Islet of Langerhans (tissue), 1 donor: Measurements from ENCODE around the gene DBNDD1.

Source experiments
- FAIRE-seq: peaks from one replicate; lab custom pipeline; 2011; peaks lifted over from hg19 to GRCh38; lab: Jason Lieb, UNC

Gene DBNDD1

DNA sequence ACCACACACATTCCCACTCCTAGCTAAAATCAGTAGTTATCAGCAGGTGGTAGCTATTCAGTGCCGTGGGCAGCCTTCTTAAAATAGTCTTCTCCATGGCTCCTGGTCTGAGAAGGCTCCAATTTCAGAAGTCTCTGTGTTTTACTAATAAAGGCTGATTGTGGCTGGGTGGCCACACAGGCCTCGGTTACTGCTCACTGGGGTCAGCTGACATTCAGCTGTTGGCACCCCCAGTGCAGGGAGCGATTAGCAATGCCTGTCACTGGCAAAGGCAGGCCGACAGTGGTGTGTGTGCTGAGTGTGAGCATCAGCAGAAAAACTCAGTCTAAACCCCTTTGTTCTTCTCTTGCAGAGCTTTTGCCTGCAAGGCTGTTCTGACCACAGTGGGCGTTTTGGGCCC is 16.6 kb upstream of the DBNDD1 start:
- FAIRE-seq, result no peak

DNA sequence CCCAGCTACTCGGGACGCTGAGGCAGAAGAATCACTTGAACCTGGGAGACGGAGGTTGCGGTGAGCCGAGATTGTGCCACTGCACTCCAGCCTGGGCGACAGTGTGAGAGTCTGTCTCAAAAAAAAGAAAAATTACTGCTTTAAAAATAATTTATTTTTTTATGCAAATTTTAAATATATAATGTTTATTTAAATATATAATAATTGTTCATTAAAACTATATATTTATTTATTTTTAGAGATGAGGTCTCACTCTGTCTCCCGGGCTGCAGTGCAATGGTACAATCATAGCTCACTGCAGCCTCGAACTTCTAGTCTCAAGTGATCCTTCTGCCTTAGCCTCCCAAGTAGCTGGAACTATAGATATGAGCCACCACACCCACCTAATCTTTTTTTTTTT is 15.2 kb upstream of the DBNDD1 start:
- FAIRE-seq, result no peak

DNA sequence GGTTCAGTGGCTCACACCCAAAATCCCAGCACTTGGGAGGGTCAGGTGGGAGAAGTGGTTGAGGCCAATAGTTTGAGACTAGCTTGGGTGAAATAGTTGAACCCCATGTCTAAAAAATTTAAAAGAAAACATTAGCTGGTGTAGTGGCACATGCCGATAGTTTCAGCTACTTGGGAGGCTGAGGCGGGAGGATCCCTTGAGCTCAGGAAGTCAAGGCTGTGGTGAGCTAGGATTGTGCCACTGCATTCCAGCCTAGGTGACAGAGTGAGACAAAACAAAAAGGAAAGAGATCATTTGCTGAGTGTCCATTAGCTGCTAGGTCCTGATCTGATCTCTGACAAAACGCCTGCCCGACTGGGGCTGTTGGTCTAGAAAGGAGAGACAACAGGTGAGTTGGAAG is 14.1 kb upstream of the DBNDD1 start:
- no peak for FAIRE-seq

GRCh38 chr16:90032674-90033331 is 13.5 kb upstream of the DBNDD1 start:
- FAIRE-seq, result no peak

DNA sequence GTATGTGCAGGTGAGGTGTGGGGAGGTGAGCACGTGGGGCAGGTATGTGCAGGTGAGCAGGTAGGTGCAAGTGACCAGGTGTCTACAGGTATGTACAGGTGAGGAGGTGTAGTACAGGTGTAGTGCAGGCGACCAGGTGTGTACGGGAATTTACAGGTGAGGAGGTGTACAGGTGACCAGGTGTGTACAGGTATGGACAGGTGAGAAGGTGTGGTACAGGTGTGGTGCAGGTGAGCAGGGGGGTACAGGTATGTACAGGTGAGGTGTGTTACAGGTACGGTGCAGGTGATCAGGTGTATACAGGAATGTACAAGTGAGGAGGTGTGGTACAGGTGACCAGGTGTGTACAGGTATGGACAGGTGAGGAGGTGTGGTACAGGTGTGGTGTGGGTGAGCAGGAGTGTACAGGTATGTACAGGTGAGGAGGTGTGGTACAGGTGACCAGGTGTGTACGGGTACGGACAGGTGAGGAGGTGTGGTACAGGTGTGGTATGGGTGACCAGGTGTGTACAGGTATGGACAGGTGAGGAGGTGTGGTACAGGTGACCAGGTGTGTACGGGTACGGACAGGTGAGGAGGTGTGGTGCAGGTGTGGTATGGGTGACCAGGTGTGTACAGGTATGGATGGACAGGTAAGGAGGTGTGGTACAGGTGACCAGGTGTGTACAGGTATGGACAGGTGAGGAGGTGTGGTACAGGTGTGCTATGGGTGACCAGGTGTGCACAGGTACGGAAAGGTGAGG is 12.8 kb upstream of the DBNDD1 start:
- FAIRE-seq, result no peak

GRCh38 chr16:90031186-90031930 is 12.1 kb upstream of the DBNDD1 start:
- FAIRE-seq, result no peak

DNA sequence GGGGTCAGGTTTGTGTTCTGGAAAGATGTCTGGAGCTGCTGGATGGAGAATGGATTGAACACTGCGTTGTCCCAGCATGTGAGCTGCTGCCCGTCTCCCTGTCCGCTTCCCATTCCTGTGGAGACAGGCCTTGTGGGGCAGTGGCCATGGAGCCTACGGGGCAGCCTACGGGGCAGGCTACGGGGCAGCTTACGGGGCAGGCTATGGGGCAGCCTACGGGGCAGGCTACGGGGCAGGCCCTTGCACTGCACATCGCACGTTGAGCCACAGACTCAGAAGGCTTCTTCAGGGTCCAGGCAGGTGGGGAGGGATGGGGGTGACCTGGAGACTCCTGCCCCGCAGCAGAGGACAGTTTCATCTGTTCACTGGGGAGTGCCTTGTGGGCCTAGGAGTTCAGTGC is 9.7 kb upstream of the DBNDD1 start:
- FAIRE-seq, result no peak

GRCh38 chr16:90027611-90028010 is 8.4 kb upstream of the DBNDD1 start:
- no peak for FAIRE-seq

DNA sequence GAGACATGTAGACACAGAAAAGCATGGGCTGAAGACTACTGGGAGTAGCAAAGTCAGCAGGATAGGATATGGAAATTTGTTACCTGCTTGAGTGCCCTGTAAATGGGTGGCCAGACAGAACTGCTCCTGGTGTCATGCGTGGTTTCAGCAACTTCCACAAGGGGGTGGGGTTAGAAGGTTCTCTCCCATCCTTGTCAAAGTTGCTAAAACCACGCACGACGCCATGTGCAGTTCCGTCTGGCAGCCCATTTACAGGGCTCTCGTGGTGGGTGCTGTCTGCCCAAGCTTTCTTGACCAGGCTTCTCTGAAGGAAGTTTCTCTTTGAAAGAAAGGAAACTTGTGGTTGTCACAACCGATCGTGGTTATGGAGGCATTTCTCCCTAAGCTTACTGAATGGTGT is 6.9 kb upstream of the DBNDD1 start:
- FAIRE-seq, result no peak

- FAIRE-seq, result no peak
These were observed 3.8 kb upstream of the DBNDD1 start for GRCh38 chr16:90023078-90023447.

- FAIRE-seq, result no peak
These were observed 3.2 kb upstream of the DBNDD1 start for GRCh38 chr16:90022209-90023077.

- no peak for FAIRE-seq
These were observed 1.7 kb upstream of the DBNDD1 start for GRCh38 chr16:90020838-90021382.

DNA sequence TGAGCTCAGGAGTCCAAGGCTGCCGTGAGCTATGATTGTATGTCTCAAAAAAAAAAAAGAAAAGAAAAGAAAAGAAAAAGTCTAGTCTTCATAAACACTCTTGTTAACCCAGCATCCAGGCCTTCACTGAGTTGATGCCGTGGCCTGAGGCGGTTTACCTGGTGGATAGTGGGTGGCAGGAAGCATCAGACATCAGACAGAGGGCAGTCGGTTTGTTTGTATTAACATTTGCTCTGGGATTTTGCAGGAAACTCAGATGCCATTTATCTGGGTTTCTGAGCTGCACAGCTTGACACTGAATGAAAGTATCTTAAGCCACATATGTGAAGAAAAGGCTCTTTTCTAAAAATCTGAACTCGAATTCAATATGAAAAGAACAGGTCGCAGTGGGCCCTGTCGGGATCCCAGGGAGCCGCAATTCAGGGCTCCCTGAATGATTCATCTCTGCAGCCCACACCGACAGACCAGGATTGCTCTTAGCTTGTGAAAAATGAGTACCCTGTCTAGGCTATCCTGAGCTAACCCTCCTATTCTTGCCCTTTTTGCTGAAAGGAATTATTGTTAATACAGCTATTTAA is 1.1 kb upstream of the DBNDD1 start:
- no peak for FAIRE-seq

DNA sequence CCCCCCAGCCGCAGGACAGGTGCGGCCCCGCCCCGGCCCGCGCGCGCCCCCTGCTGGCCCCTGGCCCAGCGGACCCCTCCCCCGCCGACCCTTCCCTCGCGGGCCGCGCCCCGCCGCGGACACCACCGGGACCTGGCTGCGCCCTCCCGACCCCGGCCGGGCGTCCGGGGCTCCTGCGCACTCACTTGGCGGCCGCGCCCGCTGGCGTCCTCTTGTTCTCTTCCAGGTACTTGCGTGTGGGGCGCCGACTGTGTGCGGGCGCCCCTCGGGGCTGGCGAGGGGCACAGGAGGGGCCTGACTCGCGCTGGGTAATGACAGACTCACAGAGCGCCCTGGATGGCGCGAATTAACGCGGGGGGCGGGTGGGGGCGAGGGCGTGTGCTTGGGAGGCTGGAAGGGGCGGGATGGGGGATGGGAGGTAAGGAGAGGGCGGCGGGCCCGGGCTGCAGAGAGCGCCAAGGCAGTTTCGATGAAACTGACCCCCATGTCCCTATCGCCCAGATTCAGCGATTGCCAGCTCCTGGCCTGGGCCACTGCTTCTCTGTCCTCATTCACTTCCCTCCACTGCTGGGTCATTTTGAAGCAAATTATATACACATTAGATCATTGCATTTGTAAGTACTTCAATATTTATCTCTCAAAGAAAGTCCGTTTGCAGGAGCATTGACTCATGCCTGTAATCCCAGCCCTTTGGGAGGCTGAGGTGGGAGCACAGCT is 445 bp upstream of the DBNDD1 start:
- FAIRE-seq, result no peak

GRCh38 chr16:90018297-90018651 is 982 bp downstream of the DBNDD1 start:
- no peak for FAIRE-seq

DNA sequence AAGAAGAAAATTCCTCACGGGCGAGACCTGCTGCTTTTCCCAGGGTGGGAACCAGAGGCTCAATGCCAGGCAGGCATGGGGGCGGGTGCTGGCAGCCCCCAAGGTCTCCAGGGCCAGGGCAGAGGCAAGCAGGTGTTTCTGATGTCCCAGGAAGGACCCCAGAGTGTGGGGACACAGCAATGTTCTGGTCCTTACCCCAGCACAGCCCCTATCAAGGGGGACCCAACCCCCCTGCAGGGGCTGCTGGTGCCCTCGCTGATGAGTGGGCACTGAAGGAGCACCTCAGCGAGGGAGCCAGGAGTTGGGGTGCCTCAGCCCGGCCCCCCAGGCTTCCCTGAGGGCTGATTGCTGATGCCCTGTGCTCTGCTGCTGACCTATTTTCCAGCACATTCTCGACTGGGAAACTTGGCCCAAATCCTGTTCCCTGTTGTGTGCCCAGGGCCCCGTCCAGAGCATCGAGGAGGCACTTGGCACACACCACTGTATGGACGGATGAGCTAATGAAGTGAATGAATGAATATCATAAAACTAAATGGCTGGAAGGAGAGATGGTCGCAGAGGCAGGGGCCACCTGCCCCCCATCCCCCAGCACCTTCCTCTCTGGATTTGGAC is 2.8 kb downstream of the DBNDD1 start:
- no peak for FAIRE-seq

DNA sequence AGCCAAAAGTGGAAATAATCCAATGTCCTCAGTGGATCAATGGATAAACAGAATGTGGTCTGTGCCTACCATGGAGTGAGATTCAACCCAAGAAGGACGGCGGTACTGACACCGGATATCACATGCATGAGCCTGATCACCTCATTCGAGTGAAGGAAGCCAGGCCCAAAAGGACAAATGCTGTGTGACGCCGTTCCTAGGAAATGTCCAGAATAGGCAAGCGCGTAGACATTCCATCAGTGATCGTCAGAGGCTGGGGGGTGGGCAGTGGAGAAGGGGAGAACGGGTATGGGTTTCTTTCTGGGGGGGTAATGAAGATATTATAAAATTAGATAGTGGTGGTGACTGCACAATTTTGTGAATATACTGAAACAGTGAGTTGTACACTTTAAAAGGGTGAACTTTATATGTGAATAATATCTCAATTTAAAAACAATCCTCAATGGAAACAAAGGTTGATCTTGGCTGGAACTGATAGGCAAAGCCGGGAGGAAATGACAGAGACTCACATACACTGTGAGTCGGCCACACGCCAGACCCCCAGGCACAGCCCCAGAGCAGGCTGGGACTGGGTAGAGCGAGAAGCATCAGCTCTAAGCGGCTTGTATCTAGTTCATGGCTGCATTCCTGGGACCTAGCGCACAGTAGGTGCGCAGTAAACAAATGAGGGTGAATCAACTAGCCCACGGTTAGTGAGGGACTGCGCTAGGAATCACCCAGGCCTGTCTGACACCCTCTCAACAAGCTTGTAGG is 3.5 kb downstream of the DBNDD1 start:
- FAIRE-seq, result no peak

- FAIRE-seq, result no peak
These were observed 6.1 kb downstream of the DBNDD1 start for GRCh38 chr16:90012991-90013745.

DNA sequence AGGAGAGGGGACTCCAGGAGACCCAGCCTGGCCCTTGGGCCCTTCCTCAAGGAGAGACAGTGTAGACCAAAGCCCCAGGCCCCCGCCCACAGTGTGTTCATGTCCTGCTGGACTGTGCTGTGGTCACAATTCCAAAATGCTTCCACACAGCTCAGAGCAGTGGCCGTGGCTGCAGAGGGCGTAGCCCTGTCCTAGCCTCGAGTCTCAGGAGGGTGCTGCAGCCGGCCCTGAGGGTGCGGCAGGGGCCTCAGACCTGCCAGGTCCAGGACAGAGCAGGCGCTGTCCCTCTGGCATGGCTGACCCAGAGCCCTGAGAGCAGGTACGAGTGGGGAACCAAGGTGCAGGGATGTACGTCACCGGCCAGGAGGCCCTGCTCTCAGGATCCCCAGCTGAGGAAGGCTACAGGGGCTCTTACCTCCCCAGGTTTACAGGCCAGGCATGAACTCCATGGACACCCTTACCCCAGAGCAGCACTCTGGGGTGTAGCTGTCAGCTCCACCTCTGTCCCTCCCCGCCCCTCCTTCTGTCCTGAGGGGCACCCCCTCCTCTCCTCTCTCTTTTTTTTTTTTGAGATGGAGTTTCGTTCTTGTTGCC is 7.3 kb downstream of the DBNDD1 start:
- no peak for FAIRE-seq
